NOMO-1 treated with dmso at 0.1 percent for 144 hours (cell line): ENCODE data around the gene DNAJC5G.
A peak's percentile ranks its signal among the peaks of the same experiment; 100 is the strongest.
"Not testable (repeated sequence)": the region's sequence is repeated elsewhere in the genome, so short reads cannot be mapped to it uniquely, and the experiment has no call there.

Source experiments
- DNase-seq: peaks from one replicate; lab custom pipeline; 2025; ENCODE audit not compliant: unreplicated experiment; lab: John Stamatoyannopoulos, UW

DNAJC5G gene

DNA sequence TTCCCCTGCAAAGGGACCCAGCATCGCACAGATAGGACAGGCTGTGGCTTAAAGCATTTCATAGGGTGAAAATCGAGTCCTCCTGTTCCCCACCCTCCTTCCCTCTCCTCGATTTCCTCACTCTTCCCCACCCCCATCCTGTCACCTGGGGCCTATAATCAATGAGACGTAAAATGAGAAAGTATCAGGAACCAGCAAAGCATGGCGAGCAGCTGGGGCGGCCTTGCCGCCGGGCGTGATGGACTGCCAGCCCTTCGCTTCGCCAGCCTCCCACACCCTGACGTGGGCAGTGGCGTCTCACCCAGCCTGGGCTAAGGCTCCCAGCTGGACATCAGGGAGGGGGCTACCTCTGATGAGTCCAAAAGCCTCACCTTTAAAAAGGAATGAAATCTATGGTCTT, 23.5 kb upstream of the DNAJC5G start:
- DNase-seq, result no peak

DNA sequence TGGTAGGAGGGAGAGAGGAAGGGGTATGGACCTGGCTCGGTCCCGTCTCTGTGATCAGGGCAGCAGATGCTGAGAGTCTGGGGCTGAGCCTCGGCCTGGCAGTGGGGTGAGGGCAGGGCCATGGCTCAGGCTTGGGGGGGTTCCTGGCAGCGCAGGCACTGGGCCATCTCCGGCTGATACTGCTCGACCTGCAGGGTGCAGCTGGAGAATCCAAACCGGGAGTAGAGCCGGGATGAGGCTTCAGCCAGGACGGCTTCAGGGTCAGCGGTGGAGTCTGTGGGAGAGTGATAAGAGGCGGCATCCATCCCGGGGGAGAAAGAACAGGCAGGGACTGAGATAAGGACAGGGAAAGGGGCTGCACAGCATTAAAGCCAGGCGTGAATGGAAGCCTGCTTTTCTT, 20.0 kb upstream of the DNAJC5G start:
- DNase-seq, result no peak

DNA sequence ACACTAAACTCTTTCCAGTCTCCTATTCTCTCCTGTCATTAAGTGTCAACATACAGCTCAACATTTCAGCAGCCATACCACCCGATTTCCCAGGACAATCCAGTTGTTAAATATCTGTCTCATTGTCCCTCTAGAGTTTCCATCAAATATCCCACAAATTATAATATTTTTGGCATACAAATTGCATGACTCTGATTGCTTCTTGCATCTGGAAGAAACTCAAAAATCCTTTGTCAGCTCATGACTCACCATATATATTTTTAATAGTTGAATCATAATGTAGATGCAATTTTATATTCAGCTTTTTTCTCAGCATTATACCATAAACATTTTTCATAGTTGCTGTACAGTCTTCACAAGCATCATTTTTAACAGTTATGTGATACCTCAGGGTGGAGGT, 19.6 kb upstream of the DNAJC5G start:
- DNase-seq, result no peak

DNA sequence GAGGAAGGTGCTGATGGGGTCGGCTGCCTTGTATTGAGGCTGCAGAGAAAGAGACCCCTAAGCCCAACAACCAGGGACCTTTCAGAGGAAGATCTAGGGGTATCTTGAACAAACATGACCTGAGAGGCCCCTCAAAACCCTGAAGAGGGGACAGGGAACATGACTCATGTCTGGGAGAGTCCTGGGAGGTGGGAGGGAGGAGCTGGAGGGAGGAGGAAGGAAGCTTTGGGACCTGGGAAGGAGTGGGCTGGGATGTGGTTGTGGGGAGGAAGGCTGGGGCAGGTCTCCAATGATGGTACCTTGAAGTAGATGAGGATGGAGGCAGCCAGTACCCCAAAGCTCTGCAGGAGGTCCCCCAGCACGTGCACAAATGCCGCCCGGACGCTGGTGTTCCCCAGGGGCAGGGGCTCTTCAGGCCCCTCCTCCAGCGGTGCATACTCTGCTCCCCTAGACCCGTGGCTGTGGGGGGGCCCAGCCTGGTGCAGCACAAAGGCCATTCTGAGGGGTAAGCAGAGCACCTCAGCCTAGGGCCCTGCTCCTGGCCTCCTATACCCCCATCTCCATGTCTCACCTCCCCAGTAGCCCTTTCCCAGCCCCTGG, 18.3 kb upstream of the DNAJC5G start:
- no peak for DNase-seq

DNA sequence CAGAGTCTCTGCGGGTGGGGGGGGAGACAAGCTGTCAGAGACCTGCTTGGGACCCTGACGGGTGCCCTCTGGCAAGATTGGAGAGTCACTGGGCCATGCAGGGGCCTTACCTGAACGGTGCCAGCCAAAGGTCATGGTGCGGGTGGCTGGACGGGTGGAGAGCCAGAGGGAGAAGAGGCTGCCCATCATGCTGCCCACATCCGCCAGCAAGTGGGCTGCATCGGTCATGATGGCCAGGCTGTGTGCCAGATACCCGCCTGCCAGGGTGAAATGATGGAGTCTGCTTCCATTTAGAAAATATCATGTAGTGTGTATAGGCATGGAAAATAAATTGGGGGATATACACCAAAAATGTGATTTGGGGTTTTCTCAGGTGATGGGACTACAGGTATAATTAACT, 17.2 kb upstream of the DNAJC5G start:
- no peak for DNase-seq

DNA sequence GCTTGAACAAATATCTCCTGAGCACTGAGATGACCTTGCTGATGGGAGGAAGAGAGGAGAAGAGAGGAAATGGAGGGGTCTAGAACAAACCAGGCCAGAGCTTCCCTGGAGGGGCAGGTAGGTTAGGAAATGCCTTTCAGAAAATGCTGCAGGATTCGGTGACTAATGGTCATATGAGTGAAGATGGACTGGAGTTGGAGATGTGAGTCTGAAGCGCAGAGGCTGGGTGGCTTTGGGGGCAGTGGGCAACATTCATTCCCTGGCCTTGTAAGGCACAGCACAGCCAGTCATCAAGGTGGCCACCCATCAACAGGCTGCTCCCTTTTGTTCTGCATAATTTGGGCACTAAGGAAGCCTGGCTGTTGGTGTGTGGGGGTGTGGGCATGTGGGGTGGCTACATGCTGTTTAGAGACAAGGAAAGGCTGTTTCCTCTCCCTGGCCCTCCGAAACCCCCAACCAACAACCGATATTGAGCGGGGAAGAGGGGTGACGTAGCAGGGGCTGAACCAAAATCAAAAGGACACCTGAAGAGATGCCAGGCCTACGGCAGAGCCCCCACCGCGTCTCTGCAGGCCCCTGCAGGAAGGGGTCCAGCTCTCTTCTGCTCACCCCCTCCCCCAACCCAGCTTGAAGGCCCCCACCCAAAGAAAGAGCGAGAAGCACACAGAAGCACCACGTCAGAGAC, 13.8 kb upstream of the DNAJC5G start:
- no peak for DNase-seq

DNA sequence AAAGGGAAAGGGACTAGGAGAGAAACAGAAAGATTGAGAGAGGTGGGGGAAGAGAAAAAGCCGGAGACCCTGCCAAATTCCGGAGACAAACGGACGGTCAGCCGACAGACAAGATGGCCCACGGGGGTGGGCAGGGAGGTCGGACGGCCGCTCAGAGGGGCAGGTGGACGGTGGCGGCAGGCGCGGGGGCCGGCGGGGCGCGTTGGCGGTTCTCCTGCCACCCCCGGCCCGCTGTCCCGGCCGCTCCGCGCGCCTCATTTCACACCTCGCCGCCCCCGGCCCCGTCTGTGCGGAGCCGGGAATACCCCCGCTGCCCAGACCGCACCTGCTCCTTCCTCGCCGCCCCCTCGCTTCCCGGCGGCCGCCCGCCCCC, 13.3 kb upstream of the DNAJC5G start:
- no peak for DNase-seq

DNA sequence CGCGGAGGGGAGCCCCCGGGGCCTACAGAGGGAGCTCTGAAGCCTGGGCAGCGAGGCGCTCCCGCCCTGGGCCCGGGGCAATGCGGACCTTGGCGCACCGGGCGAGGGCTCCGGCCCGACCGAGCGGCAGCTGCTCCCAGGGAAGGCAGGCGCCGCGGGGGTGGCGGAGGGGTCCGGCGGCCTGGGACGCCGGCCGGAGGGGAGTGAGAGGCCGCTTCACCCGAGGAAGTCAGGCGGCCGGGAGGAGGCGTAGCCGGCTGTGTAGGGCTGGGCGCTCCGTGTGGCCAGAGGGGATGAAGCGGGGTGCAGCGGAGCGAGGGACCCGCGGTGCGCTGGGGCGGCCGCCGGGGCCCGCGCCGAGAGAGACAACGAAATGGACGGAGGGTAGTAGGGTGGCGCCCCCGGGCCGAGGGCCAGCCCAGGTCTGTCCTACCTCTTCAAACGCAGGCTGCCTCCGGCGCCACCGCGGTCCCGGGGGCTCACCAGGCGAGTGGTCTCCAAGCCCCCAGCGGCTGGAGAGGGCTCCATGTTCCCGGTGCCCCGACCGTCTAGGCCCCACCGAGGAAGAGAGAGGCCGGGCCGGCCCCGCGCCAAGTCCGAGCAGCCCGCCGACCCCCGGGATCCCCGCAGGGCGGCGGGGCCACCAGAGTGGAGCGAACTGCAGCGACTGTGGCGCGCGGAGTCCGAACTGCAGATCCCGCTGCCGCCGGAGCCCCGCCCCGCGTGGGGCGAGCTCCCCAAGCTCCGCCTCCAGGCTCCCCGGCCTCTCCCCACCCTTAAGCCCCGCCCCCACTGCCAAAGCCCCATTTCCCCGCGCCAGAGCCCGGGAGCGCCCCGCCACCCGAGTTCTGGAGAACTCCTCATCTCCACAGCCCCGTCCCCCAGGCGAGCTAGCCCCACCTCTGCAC, 12.6 kb upstream of the DNAJC5G start, which contains the start of gene SLC30A3:
Gene SLC30A3, minus strand, starts transcription at position 669 of the 908 bp plus-strand sequence. Its CDS starts 141 bp downstream, at position 528.
- no peak for DNase-seq

DNA sequence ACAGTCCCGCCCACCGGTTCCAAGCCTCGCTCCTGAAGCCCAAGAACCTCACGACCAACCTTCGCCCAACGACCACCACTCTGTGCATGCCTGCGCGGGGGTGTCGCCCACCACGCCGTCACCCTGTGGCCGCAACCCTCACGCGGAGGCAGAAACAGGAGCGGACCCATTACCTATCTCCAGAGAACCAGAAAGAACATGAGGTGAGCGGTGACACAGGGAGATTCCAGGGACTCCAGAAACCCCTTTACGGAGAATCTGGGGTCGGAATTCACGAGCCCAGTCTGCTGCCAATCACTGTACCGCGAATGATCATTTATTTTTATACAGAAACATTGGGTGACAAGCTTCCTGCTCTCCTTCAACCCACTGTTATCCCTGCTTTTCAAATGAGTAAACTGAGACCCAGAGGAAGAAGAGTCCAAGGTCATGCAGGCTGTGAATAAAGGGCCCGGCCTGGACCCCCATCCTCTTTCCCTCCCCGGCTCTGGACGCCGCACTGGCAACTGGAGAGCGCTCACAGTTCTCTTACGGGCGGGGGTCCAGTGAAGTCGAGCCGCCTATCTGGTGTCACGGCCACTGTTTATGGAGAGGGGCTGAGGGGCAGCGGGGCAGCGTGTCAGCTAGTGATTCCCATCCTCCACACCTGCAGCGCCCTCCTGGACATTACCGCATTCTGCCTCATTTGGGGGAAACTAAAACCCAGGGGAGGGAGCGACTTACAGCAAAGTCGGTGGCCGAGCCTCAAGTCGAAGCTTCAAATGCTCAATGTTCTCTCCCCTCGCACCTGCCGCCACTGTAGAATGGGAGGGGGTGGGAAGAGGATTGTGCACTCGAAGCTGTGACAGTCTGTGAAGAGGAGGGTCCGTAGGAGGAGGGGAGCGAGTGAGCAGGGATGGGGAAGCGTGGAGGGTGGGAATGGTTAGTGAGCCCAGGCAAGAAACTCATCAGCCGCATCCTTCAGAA, 11.7 kb upstream of the DNAJC5G start:
- no peak for DNase-seq

DNA sequence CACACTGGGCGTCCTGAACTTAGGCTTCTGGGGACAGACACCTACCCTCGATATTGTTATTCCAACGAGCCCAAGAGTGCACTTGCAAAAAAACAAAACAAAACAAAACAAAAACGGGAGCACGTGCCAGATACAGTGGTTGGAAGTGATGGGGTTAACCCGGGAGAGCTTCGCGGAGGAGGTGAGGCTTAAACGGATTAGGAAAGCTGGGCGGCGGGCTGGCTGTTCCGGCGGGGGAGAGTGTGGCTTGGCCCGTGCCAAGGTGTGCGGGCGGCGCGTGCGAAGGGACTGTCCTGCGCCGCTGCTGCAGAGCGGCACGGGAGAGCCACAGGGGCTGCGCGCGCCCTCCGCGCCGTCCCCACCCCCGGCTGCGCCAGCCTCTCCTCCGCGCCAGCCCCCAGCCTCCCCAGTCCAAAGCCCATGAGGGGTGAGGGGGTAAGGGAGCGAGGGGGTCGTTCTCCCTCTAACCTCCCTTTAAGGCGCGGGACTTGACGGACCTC, 10.9 kb upstream of the DNAJC5G start:
- DNase-seq, result no peak

DNA sequence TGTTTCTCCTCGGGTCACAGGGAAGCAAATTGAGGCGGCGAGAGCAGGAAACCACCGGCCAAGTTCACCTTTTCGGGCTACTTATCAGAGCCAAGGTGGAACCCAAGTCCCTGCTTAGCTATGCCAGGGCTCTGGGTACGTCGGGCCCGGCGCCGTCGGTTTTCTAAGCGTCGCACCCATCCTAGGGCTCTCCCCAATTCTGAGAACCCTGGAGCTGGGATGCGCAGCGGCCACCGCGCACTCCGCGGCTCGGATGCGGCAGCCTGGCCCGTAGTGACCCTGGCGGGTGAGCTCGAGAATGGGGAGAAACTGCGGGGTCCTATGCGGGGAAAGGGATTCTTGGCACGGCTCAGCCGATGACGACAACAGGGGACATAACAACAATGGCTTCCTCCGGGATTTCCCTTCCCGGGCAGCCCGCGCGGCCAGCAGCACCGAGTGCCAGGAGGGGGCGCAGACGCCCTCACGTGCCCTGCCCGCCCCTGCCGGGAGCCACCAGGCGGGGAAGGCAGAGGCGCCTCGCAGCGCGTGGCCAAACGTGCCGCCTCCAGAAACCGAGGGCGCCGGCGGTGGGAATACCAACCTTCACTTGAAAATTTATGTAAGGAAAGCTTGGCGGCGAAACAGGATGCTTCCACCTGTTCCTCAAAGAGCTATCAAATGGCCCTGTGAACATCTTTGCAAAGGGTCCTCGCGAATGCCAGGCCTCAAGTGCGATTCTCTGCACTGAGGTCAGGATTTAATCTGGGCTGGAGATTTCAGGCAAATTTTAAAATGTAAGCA, 10.3 kb upstream of the DNAJC5G start:
- peak; percentile 28 for DNase-seq

DNA sequence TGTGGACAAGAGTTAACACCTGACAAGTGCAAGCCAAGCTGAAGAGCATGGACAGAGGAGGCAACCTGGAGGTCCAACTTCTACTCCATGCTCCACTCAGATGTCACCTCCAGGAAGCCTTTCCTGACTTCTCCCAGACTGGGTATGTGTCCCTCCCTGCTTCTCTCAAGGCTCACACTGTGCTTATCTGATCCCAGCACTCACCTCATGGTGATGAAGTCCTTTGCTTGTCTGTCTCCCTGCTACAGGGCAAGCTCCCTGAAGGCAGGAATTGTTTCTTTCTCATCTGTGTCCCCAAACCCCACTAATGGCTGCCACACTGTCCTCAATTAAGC, 9.7 kb upstream of the DNAJC5G start:
- no peak for DNase-seq

DNA sequence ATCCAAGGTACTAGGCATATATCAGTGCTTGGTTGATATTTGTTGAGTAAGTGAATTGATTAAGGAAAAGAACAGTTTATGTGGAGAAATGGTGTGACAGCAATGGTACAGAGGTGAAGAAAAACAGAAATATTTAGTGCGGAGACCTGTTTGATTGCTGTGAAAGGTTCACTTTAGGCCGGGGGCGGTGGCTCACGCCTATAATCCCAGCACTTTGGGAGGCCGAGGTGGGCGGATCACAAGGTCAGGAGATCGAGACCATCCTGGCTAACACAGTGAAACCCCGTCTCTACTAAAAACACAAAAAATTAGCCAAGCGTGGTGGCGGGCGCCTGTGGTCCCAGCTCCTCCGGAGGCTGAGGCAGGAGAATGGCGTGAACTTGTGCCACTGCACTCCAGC, 6.9 kb upstream of the DNAJC5G start:
- DNase-seq, result not testable (repeated sequence)

DNA sequence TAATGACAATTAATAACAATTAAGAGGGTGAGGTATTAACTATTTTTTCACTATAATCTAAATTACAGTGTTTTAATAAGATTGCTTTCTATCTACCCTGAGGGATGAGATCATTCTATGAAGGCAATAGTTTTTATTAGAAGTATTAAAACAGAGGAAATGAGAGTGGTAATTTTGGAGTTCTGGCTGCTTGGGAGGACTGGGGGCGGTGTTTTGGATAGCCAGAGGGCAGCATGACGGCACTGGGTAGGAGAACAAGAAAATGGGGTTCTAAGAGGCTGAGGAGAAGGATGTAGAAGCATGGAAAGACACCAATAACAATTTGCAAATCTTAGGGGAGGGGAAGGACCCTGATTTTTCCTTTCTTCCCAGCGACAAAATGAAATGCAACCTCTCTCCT, 5.1 kb upstream of the DNAJC5G start:
- no peak for DNase-seq

DNA sequence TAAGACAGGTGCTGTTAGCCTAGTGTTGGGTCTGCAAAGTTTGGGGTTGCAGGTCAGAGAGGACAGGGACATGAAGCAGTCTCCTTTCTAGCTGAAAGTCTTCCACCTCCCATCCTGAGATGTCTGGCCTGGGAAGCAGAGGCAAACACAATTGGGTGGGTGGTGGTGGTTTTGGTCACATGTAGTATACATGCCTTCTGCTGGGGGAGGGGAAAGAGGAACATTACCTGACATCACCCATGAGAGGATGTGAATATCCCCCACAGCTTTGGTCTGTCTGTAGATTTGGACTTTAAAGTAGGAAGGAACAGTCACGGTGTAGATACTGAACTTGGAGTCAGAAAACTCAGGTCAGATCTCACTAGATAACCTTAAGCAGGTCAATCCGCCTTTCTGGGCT, 4.6 kb upstream of the DNAJC5G start:
- no peak for DNase-seq

DNA sequence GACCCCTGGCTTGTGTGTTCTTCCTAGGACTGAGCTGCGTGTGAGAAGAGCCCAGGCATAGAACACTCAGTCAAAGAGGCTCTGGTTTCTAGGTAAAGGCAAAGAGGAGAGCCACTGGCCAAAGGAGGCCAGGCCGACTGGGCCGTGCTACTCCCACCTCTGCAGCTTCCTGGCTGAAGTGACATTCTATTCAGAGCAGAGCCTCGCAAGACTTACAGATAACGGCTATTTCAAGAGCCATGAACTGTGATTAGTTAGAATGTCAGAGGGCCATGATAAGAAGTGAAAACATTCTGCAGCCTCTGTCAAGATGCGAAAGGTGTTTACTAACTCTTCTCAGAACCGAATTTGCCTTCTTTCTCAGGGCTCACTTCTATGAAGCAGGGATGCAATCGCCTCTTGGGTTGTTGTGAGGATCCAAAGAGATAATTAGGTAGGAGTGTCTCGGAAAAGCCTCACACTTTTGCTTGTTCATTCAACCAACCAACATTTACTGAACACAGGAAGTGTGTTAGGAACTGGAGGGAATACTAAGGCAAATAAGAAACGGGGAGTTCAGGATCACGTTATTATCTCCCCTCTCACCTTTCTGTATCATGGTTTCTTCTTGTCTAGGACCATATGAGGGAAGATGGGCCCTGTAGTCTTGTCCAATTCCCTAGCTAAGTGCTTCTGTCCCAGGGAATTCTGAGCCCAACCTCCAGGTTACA, 3.4 kb upstream of the DNAJC5G start:
- DNase-seq, result no peak

DNA sequence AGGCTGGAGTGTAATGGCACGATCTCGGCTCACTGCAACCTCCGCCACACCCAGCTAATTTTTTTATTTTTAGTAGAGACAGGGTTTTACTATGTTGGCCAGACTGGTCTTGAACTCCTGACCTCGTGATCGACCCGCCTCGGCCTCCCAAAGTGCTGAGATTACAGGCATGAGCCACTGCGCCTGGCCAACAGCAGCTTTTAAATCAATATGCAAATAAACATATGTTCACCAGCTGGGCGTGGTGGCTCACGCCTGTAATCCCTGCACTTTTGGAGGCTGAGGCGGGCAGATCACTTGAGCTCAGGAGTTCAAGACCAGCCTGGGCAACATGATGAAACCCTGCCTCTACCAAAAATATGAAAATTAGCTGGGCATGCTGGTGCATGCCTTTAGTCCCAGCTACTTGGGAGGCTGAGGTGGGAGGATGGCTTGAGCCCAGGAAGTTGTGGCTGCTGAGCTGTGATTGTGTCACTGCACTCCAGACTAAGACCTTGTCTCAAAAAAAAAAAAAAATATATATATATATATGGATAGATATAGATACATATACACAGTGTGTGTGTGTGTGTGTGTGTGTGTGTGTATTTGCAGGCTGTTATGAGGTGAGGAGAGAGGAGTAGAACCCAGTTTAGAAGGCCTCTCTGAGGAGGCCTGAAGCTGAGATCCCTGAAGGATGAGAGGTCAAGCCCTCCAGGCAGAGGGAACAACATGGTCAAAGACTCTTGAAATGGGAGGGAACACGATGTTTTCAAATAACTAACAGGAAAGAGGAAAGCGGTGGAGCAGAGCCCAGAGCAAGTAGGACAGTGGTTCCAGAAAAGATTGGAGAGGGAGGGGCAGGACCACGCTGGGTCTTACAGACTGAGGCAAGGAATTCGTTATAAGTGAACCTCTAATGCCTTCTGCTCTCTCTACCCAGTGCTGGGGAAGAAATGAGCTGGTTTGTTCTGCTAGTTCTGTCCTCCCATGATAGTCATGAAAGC, 2.4 kb upstream of the DNAJC5G start:
- DNase-seq, result not testable (repeated sequence)

DNA sequence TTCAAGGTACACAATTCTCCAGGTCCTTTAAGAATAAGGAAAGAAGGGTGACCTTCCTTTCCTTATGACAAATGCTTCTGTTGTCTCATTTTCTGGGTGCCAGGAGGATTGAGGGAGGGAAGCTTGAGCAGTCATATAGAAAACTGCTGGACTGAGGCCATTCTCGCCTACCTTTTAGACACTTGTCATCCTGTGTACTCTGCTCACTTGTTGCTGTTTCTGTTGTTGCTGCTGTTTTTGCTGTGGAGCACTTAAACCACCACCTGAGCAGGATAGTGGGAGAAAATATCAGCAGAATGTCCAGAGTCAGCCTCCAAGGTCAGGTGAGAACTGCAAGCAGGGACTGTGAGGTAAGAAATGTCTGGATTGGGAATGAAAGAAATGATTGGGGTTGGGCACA, 2.8 kb downstream of the DNAJC5G start:
- no peak for DNase-seq
